ENCODE measurements around the gene CD7.
A peak's percentile ranks its signal among the peaks of the same experiment; 100 is the strongest.

DNA sequence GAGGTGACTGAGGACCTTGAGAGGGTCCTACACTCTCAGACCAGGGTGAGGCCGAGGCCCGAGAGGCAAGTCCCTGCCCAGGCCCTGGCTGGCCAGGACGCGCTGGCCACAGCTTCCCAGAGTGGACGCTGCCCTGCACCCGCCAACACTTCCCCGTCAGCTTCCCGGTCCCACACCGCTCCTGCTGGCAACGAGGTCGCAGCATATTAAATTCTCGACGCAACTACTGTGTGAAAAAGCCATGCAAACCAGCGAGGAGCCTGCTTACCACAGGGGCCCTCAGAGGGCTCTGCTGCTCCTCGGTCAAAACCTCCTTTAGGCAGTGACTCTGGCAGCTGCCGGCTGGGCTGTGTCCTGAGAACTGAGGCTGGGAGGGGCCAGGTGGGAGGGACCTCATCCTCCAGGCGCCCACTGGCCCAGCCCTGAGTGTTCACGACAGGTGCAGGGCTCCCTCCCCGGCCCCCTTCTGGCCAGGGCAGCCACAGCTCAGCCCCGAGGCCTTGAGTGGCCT, 39.5 kb upstream of the CD7 start:
- TF ChIP-seq, protein P1, sequence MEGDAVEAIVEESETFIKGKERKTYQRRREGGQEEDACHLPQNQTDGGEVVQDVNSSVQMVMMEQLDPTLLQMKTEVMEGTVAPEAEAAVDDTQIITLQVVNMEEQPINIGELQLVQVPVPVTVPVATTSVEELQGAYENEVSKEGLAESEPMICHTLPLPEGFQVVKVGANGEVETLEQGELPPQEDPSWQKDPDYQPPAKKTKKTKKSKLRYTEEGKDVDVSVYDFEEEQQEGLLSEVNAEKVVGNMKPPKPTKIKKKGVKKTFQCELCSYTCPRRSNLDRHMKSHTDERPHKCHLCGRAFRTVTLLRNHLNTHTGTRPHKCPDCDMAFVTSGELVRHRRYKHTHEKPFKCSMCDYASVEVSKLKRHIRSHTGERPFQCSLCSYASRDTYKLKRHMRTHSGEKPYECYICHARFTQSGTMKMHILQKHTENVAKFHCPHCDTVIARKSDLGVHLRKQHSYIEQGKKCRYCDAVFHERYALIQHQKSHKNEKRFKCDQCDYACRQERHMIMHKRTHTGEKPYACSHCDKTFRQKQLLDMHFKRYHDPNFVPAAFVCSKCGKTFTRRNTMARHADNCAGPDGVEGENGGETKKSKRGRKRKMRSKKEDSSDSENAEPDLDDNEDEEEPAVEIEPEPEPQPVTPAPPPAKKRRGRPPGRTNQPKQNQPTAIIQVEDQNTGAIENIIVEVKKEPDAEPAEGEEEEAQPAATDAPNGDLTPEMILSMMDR (IDR thresholded peaks at IDR 0.05; ENCODE audit: low read length): 0 out of 2 replicates have a peak, but pooled peaks have one; percentile 2
- TF ChIP-seq EZH2 (IDR thresholded peaks at IDR 0.05; ENCODE audit: borderline replicate concordance, low read length): no peak

Measured in OCI-LY1 (cell line).